Psoas muscle (tissue), 8 donors: ENCODE measurements around the gene PCLAF. TPM values are rescaled to one million over a fixed set of nuclear protein-coding genes. Genes with fewer than 3 reads are reported as not detected.
"Not testable (repeated sequence)": the region's sequence is repeated elsewhere in the genome, so short reads cannot be mapped to it uniquely, and the experiment has no call there.

ENCODE experiments used
- ATAC-seq, 4 donors: fragments of 200-7000 bp; cut with Tn5 transposase; one replicate each; pipeline ENCODE4 v1.9.1; 2020; ENCODE audit warnings: moderate library complexity in 3 of 4, mild to moderate bottlenecking in 2 of 4
- DNase-seq, 2 donors: peaks; one replicate each; pipeline ENCODE4 v3.0.0-alpha.2; 2020
- H3K27ac ChIP-seq: fragments of 200-600 bp; one replicate; pipeline ENCODE4 v1.8.0; 2022
- H3K27me3 ChIP-seq, 3 donors: fragments of 200-600 bp in 1 of 3; one replicate each; pipeline versions ENCODE4 v1.6.1 to v1.8.0; 2013 to 2022; ENCODE audit warnings: low read length in 2 of 3, mild to moderate bottlenecking in 2 of 3, moderate library complexity in 1 of 3; ENCODE audit not compliant: insufficient read depth in 3 of 3
- H3K36me3 ChIP-seq, 2 donors: fragments of 200-600 bp in 1 of 2; one replicate each; pipeline versions ENCODE4 v1.6.1 to v1.8.0; 2013 to 2022; ENCODE audit warnings: low read depth in 1 of 2, mild to moderate bottlenecking in 1 of 2, moderate library complexity in 1 of 2; ENCODE audit not compliant: insufficient read depth in 1 of 2
- H3K4me1 ChIP-seq: fragments of 200-600 bp; one replicate; pipeline ENCODE4 v1.8.0; 2022
- H3K4me3 ChIP-seq: fragments of 200-600 bp; one replicate; pipeline ENCODE4 v1.8.0; 2022; ENCODE audit warnings: mild to moderate bottlenecking
- H3K9me3 ChIP-seq: fragments of 200-600 bp; one replicate; pipeline ENCODE4 v1.8.0; 2022
- CTCF ChIP-seq: fragments of 200-600 bp; IDR thresholded peaks from one replicate; pipeline ENCODE4 v1.8.0; 2022; ENCODE audit warnings: antibody characterized with exemption
- WGBS, 3 donors: extraction: QIAGEN DNeasy Blood & Tissue Kit; methylation state at CpG; one replicate each; pipeline versions ENCODE4 v1.1.6 to v1.1.7; 2013; 5-methylcytosine and 5-hydroxymethylcytosine counted together
- intact Hi-C, 2 donors: fragments of 100-400 bp; cut with DNase I; formaldehyde crosslinking; loops; one replicate each; pipeline versions ENCODE4 v1.11.0 to v1.14.2; 2022
- polyA plus RNA-seq, 3 donors: library from polyadenylated mRNA; stranded (reverse); fragments of 200-250 nt; gene quantifications; one replicate each; pipeline ENCODE4 v1.2.3, GENCODE V29; 2013
- total RNA-seq, 4 donors: library from RNA; stranded (reverse); fragmentation: NEBNext Ultra II Directional in 2 of 4; extraction: Animal tissue kit (Norgen Biotek cat#: 25700) in 2 of 4; gene quantifications; one replicate each; pipeline versions ENCODE4 v1.2.1 to v1.2.4, GENCODE V29; 2021 to 2023
- donor health status: healthy with polysubstance abuse.
- donor health status: DM: no; HTN: no; CAD: no; lungs with moderate emphysema.
- donor health status: Bipolar disorder and iron deficiency.
- donor health status: healthy.
- donor health status: DM: yes; HTN: yes; CAD: no.
- donor health status: DM: no; HTN: no; CAD: no.
- donor health status: DM: no; HTN: no; CAD: no.
- donor health status: DM: yes; HTN: yes; CAD: no.

Gene PCLAF
- total and polyA plus RNA-seq, 7 donors, result 0.15 to 0.42 (median 0.37) TPM; not detected in 2

GRCh38 chr15:64398575-64398974, 17.3 kb upstream of the PCLAF start:
- Histone ChIP-seq H3K4me1 (no peaks in the 10 kb centered on the region), H3K27me3 (no peaks in the 10 kb centered on the region), H3K9me3 (no peaks in the 10 kb centered on the region), H3K27ac (no peak overlapping the region), H3K4me3 (no peak overlapping the region), H3K36me3 (peaks cover 5 to 97% of the 10 kb centered on the region in 2 donors)
- TF ChIP-seq CTCF, result no peak
- ATAC-seq (no peak), DNase-seq (no peak)
- intact Hi-C loops, result no loop called here
- 95 to 100% (median 100%) methylated on average over 2 of the region's 2 CpGs for WGBS, 3 donors

DNA sequence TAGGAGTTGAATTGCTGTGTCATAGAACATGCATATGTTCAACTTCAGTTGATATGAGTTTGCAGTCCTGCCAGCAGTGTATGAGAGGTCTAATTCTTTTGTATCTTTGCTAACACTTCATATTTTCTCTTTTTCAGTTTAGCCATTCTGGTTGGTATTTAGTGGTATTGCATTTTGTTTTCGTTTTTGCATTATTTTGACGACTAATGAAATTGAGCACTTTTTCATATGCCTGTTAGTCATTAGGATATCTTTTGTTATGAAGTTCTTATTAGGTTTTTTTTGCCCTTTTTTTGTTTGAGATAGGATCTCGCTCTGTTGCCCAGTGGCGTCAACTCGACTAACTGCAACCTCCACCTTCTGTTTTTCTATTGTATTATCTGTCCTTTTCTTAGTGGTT, 15.5 kb upstream of the PCLAF start:
- Histone ChIP-seq H3K9me3 (no peaks in the 10 kb centered on the region), H3K4me3 (no peak overlapping the region), H3K27me3 (no peaks in the 10 kb centered on the region), H3K36me3 (peaks cover 5 to 84% of the 10 kb centered on the region in 2 donors), H3K4me1 (no peaks in the 10 kb centered on the region), H3K27ac (no peak overlapping the region)
- no peak for TF ChIP-seq CTCF
- no peak for DNase-seq
- no peak for ATAC-seq
- WGBS, 3 donors, result 94 to 98% (median 97%) methylated on average over 5 of the region's 5 CpGs
- intact Hi-C loops, result no loop called here

GRCh38 chr15:64392471-64392870, 11.2 kb upstream of the PCLAF start:
- intact Hi-C loops, H3K27ac ChIP-seq, H3K27me3 ChIP-seq, DNase-seq, ATAC-seq, H3K4me1 ChIP-seq, H3K4me3 ChIP-seq, H3K9me3 ChIP-seq: not testable (repeated sequence)
- 68 to 90% (median 79%) methylated on average over 3 of the region's 3 CpGs for WGBS, 3 donors
- H3K36me3 ChIP-seq, result peaks cover 4 to 40% of the 10 kb centered on the region in 2 donors

DNA sequence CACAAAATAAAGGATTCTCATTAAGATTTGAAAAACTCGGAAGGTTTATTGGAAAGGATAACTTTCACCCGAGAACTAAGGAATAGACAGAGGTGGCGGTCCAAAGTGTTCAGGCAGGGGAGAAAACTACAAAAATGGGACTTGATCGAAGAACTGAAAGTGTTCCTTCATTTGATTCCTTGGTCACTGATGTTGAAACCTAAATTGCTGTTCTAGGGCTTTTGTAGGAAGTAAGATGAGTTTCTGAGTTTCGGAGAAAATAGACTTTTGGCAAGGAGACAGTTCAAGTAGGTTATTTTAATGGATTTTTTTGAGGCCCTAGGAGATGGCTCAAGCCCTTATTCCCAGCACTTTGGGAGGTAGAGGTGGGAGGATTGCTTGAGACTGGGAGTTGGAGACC, 7.8 kb upstream of the PCLAF start:
- intact Hi-C loops, result no loop called here
- TF ChIP-seq CTCF, result no peak
- 88 to 90% (median 90%) methylated on average over 5 of the region's 5 CpGs for WGBS, 3 donors
- no peak overlapping the region for H3K27ac ChIP-seq
- no peaks in the 10 kb centered on the region for H3K9me3 ChIP-seq
- peak overlapping the region; percentile 75 for H3K4me3 ChIP-seq
- peaks cover 0 to 7% of the 10 kb centered on the region in 2 donors for H3K36me3 ChIP-seq
- no peaks in the 10 kb centered on the region for H3K27me3 ChIP-seq
- peaks cover 8% of the 10 kb centered on the region for H3K4me1 ChIP-seq
- no peak for DNase-seq
- ATAC-seq, result no peak

DNA sequence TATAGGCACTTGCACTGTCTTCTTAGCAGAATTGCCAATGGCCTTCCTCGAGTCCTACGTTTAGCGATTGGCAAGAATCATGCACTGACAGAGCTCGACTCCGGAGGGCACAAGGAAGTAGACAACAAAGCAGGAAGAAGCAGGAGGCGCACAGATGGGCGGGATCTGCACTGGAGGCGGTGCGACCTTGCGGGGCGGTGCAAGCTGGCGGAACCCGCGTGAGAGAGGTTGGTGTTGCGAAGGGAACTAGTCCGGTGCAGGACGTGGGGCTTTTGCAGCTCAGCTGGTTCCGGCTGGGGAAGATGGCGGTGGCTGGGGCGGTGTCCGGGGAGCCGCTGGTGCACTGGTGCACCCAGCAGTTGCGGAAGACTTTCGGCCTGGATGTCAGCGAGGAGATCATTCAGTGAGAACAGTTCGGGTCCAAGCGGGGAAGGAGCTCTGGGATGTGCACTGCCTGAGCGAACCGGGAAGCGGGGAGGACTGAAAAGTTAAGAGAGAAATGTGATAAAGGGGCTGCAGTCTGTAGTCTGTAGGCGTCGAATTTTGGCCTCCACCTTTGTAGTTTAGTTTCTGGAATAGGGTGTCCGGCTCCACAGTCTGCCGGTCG, 6.4 kb upstream of the PCLAF start, which contains the start of gene TRIP4:
TRIP4 (plus strand) TSS at position 275 of the 607 bp plus-strand sequence; CDS start at position 303, 28 bp downstream.
- no peaks in the 10 kb centered on the region for H3K9me3 ChIP-seq
- peak; percentile 93 to 99 (median 98) for ATAC-seq
- H3K27me3 ChIP-seq, result no peaks in the 10 kb centered on the region
- intact Hi-C loops, result no loop called here
- peak within 1 kb of the TSS; percentile 75 for H3K4me3 ChIP-seq
- H3K36me3 ChIP-seq, result no peaks in the 10 kb centered on the region
- peaks cover 8% of the 10 kb centered on the region for H3K4me1 ChIP-seq
- TF ChIP-seq CTCF, result no peak
- peak within 1 kb of the TSS; percentile 76 for H3K27ac ChIP-seq
- DNase-seq, result peak; percentile 95 to 96
- 1% methylated on average over 32 to 35 of the region's 35 CpGs for WGBS, 3 donors
